Right renal cortex interstitium (tissue), 3 donors: ENCODE measurements around the gene RIMBP2. TPM values are rescaled to one million over a fixed set of nuclear protein-coding genes. Genes with fewer than 3 reads are reported as not detected.

Experiments used
- DNase-seq, 3 donors: peaks; one replicate each; pipeline ENCODE4 v3.0.0-alpha.2; 2013; ENCODE audit warnings: low read depth in 3 of 3, low spot score in 2 of 3
- polyA plus RNA-seq, 3 donors: library from polyadenylated mRNA; unstranded; fragments of 120-200 nt; gene quantifications; one replicate each; pipeline ENCODE4 v1.2.1, GENCODE V29; 2013; ENCODE audit not compliant: insufficient read length in 3 of 3

Gene RIMBP2
- polyA plus RNA-seq, 3 donors: 10.7 to 17.7 (median 16.6) TPM

GRCh38 chr12:130556486-130557055 lies 159.5 kb downstream of the RIMBP2 start:
- no peak for DNase-seq

GRCh38 chr12:130555628-130556485 lies 160.2 kb downstream of the RIMBP2 start:
- no peak for DNase-seq

GRCh38 chr12:130555221-130555620 lies 160.9 kb downstream of the RIMBP2 start:
- no peak for DNase-seq

GRCh38 chr12:130552483-130552996 lies 163.6 kb downstream of the RIMBP2 start:
- DNase-seq: peak; percentile 2 to 12 (median 6)

GRCh38 chr12:130549361-130549760 lies 166.7 kb downstream of the RIMBP2 start:
- no peak for DNase-seq

GRCh38 chr12:130547480-130548155 lies 168.5 kb downstream of the RIMBP2 start:
- no peak for DNase-seq

- no peak for DNase-seq
Observed at GRCh38 chr12:130546494-130546893, 169.6 kb downstream of the RIMBP2 start.

GRCh38 chr12:130545475-130545874 lies 170.6 kb downstream of the RIMBP2 start:
- DNase-seq: no peak

GRCh38 chr12:130540376-130540775 lies 175.7 kb downstream of the RIMBP2 start:
- no peak for DNase-seq

- DNase-seq: no peak
Observed at GRCh38 chr12:130538343-130539095, 177.6 kb downstream of the RIMBP2 start.

- no peak for DNase-seq
Observed at GRCh38 chr12:130537655-130538054, 178.4 kb downstream of the RIMBP2 start.

GRCh38 chr12:130537051-130537450 lies 179.0 kb downstream of the RIMBP2 start:
- no peak for DNase-seq

- DNase-seq: no peak
Observed at GRCh38 chr12:130530429-130530828, 185.7 kb downstream of the RIMBP2 start.

- DNase-seq: no peak
Observed at GRCh38 chr12:130529781-130530180, 186.3 kb downstream of the RIMBP2 start.

- DNase-seq: no peak
Observed at GRCh38 chr12:130527239-130527638, 188.9 kb downstream of the RIMBP2 start.

GRCh38 chr12:130526813-130527212 lies 189.3 kb downstream of the RIMBP2 start:
- DNase-seq: peak; percentile 16 to 40 (median 27)

GRCh38 chr12:130525384-130526172 lies 190.5 kb downstream of the RIMBP2 start:
- no peak for DNase-seq

- DNase-seq: no peak
Observed at GRCh38 chr12:130524759-130525158, 191.3 kb downstream of the RIMBP2 start.

GRCh38 chr12:130523863-130524614 lies 192.1 kb downstream of the RIMBP2 start:
- DNase-seq: no peak
